ENCODE measurements around the gene PRIM2.
"Not testable (repeated sequence)": the region's sequence is repeated elsewhere in the genome, so short reads cannot be mapped to it uniquely, and the experiment has no call there.

PRIM2 gene

DNA sequence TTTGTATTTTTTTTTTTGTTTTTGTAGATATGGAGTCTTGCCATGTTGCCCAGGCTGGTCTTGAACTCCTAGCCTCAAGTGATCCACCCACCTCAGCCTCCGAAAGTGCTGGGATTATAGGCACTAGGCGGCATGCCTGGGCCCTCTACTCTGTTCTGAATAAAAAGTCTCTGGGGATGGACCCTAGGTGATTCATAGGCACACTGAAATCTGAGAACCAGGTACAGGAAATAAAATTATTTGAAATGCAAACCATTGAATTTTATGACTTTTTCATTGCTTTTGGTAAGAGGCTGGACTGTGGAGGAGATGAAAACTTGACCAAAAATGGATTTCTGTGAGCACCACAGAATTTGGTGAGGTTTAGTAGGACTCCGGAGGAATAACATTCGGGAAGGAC lies 117.5 kb downstream of the PRIM2 start:
- Histone ChIP-seq H3K4me2 (ENCODE audit: low read length) (no peak overlapping the region), H3K4me1 (ENCODE audit: insufficient read depth, low read length, severe bottlenecking) (peaks cover 24% of the 10 kb centered on the region), H3K9ac (ENCODE audit: low read length) (no peak overlapping the region), H3K4me3 (ENCODE audit: low read depth, low read length, poor library complexity, severe bottlenecking) (no peak overlapping the region), H3K27me3 (ENCODE audit: insufficient read depth, low read length) (no peaks in the 10 kb centered on the region), H3F3A (ENCODE audit: insufficient read depth, low read length) (no peaks in the 10 kb centered on the region), H3K9me2 (ENCODE audit: low read depth, low read length) (no peaks in the 10 kb centered on the region), H3K79me2 (ENCODE audit: insufficient read depth, low read length) (no peaks in the 10 kb centered on the region), H3K36me3 (ENCODE audit: insufficient read depth, low read length) (peaks cover 6% of the 10 kb centered on the region; the same call in 1 of the 2 replicates), H4K20me1 (ENCODE audit: insufficient read depth, low read length) (no peaks in the 10 kb centered on the region), H2AFZ (ENCODE audit: low read length) (no peak overlapping the region), H3K9me3 (ENCODE audit: low read length) (no peaks in the 10 kb centered on the region), H3K27ac (ENCODE audit: low read depth, low read length, poor library complexity, severe bottlenecking) (no peak overlapping the region)
- TF ChIP-seq EZH2 (IDR thresholded peaks at IDR 0.05; ENCODE audit: borderline replicate concordance, low read length) (no peak), CTCF (IDR thresholded peaks at IDR 0.05; ENCODE audit: low read length) (no peak)

DNA sequence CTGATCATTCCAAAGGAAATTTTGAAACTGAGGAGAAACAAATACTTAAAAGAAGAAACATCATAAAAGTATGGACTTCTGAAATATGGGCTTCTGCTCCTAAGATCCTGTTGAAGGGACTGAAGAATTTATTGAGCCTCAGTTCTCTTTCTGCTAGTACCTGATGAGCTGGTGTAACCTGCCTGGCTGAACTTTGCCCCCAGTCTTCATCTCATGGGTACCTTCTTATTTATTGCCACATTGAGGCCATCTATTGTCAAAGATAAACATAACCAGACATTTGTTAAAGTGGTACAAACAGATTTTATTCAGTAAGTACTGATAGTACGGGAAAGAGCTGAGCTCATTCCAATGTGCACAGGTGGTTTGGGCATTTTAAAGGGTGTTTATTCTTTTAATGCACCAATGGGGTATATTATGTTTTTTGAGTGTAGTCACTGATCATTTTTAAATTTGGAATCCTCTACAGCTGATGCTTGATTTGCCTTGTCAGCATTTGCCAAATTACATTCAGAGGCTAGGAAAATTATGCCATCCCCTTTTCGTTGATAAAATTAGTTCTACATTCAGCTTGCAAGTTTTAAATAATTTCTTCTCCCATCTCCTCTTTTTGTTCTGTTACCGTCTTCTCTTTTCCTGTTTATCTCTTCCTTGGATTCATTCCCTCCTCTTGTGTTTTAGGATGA lies 118.2 kb downstream of the PRIM2 start:
- Histone ChIP-seq H4K20me1 (ENCODE audit: insufficient read depth, low read length) (no peaks in the 10 kb centered on the region), H3K27ac (ENCODE audit: low read depth, low read length, poor library complexity, severe bottlenecking) (no peak overlapping the region), H3K9ac (ENCODE audit: low read length) (no peak overlapping the region), H3K4me2 (ENCODE audit: low read length) (no peak overlapping the region), H3F3A (ENCODE audit: insufficient read depth, low read length) (no peaks in the 10 kb centered on the region), H3K9me3 (ENCODE audit: low read length) (no peaks in the 10 kb centered on the region), H3K9me2 (ENCODE audit: low read depth, low read length) (no peaks in the 10 kb centered on the region), H3K79me2 (ENCODE audit: insufficient read depth, low read length) (no peaks in the 10 kb centered on the region), H3K27me3 (ENCODE audit: insufficient read depth, low read length) (no peaks in the 10 kb centered on the region), H3K36me3 (ENCODE audit: insufficient read depth, low read length) (peaks cover 6% of the 10 kb centered on the region; the same call in 1 of the 2 replicates), H3K4me1 (ENCODE audit: insufficient read depth, low read length, severe bottlenecking) (peaks cover 24% of the 10 kb centered on the region), H2AFZ (ENCODE audit: low read length) (no peak overlapping the region), H3K4me3 (ENCODE audit: low read depth, low read length, poor library complexity, severe bottlenecking) (no peak overlapping the region)
- no peak for TF ChIP-seq CTCF (IDR thresholded peaks at IDR 0.05; ENCODE audit: low read length)
- TF ChIP-seq EZH2 (IDR thresholded peaks at IDR 0.05; ENCODE audit: borderline replicate concordance, low read length) = no peak

DNA sequence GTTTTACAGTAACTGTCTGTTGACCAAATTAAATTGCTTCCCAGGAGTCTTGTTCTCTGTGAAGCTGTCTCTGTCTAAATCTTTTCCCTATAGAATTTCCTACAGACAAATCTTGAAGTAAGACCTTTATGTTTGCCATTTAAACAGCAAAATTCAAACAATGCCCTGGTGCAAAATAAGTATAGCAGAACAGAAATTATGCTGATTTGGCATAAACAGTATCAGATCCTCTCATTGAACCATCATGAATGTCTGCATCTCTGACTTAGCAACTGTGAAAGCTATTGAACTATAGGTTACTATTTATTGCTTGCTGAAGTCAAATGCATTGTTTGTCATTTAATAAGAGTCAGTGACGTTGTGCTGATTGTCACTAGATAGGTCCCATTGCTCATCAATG lies 123.3 kb downstream of the PRIM2 start:
- not testable (repeated sequence) for H3K4me2 ChIP-seq (ENCODE audit: low read length); H3K9me3 ChIP-seq (ENCODE audit: low read length); H3K4me1 ChIP-seq (ENCODE audit: insufficient read depth, low read length, severe bottlenecking); H4K20me1 ChIP-seq (ENCODE audit: insufficient read depth, low read length); H3K4me3 ChIP-seq (ENCODE audit: low read depth, low read length, poor library complexity, severe bottlenecking); H2AFZ ChIP-seq (ENCODE audit: low read length); H3F3A ChIP-seq (ENCODE audit: insufficient read depth, low read length); H3K27ac ChIP-seq (ENCODE audit: low read depth, low read length, poor library complexity, severe bottlenecking); H3K27me3 ChIP-seq (ENCODE audit: insufficient read depth, low read length); H3K36me3 ChIP-seq (ENCODE audit: insufficient read depth, low read length); H3K79me2 ChIP-seq (ENCODE audit: insufficient read depth, low read length); H3K9me2 ChIP-seq (ENCODE audit: low read depth, low read length); H3K9ac ChIP-seq (ENCODE audit: low read length)

DNA sequence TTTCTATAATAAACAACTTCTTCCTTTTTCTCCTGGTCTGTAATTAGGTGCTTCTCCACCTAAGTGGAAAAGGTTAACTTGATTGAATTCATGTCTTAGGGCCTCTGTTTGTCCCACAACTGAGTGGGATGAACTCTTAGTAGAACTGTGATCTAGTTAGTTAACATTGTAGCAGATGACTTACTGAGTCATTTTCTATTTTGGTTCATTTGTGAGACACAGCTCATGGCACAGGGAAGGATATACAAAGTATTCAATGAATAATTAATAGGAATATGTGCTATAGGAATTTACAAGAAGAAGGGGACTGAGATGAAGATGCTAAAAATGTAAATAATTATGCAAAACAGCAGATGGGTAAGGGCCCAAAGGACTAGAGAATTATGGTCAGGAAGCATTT lies 124.7 kb downstream of the PRIM2 start:
- H2AFZ ChIP-seq (ENCODE audit: low read length); H3K9ac ChIP-seq (ENCODE audit: low read length); H4K20me1 ChIP-seq (ENCODE audit: insufficient read depth, low read length); H3K4me2 ChIP-seq (ENCODE audit: low read length); H3K4me3 ChIP-seq (ENCODE audit: low read depth, low read length, poor library complexity, severe bottlenecking); H3K79me2 ChIP-seq (ENCODE audit: insufficient read depth, low read length); H3F3A ChIP-seq (ENCODE audit: insufficient read depth, low read length); H3K9me2 ChIP-seq (ENCODE audit: low read depth, low read length); H3K27ac ChIP-seq (ENCODE audit: low read depth, low read length, poor library complexity, severe bottlenecking); H3K36me3 ChIP-seq (ENCODE audit: insufficient read depth, low read length); H3K9me3 ChIP-seq (ENCODE audit: low read length); H3K27me3 ChIP-seq (ENCODE audit: insufficient read depth, low read length); H3K4me1 ChIP-seq (ENCODE audit: insufficient read depth, low read length, severe bottlenecking): not testable (repeated sequence)

DNA sequence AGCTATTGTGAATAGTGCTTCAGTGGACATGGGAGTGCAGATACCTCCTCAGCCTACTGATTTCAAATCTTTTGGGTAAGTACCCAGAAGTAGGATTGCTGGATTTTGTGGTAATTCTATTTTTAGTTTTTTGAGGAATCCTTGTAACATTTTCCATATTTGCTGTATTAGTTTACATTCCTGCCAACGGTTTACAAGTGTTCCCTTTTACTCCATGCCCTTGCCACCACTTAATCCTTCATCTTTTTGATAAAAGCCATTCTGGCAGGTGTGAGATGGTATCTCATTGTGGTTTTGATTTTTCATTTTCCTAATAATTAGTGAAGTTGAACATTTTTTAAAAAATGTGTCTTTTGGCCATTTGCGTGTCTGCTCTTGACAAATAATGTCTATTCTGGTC lies 125.8 kb downstream of the PRIM2 start:
- not testable (repeated sequence) for H3K4me3 ChIP-seq (ENCODE audit: low read depth, low read length, poor library complexity, severe bottlenecking); H4K20me1 ChIP-seq (ENCODE audit: insufficient read depth, low read length); H3K27me3 ChIP-seq (ENCODE audit: insufficient read depth, low read length); H3K27ac ChIP-seq (ENCODE audit: low read depth, low read length, poor library complexity, severe bottlenecking); H3K9me3 ChIP-seq (ENCODE audit: low read length); H3K9ac ChIP-seq (ENCODE audit: low read length); H2AFZ ChIP-seq (ENCODE audit: low read length); H3K79me2 ChIP-seq (ENCODE audit: insufficient read depth, low read length); H3K9me2 ChIP-seq (ENCODE audit: low read depth, low read length); H3K4me2 ChIP-seq (ENCODE audit: low read length); H3F3A ChIP-seq (ENCODE audit: insufficient read depth, low read length); H3K36me3 ChIP-seq (ENCODE audit: insufficient read depth, low read length); H3K4me1 ChIP-seq (ENCODE audit: insufficient read depth, low read length, severe bottlenecking)

DNA sequence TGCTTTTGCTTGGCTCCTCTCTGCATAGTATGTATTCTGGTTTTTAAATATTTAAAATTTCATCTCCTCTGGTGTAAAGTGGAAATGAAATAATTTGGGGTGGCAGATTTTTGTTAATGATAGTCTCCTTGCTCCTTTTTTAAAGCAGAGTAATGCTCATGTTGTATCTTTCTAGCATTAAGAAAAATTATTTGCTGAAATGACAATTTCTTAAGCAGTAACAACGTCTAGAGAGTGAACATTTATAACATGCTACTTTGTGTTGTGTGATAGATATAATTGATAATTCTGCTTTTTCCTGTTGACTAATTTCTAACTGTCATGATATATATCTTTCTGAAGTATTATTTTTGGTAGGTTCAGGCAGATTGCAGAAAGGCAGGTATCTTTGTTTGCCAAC lies 127.4 kb downstream of the PRIM2 start:
- not testable (repeated sequence) for H3K4me2 ChIP-seq (ENCODE audit: low read length); H3K79me2 ChIP-seq (ENCODE audit: insufficient read depth, low read length); H3K9ac ChIP-seq (ENCODE audit: low read length); H4K20me1 ChIP-seq (ENCODE audit: insufficient read depth, low read length); H3K4me1 ChIP-seq (ENCODE audit: insufficient read depth, low read length, severe bottlenecking); H3K9me2 ChIP-seq (ENCODE audit: low read depth, low read length); H3K4me3 ChIP-seq (ENCODE audit: low read depth, low read length, poor library complexity, severe bottlenecking); H3K27me3 ChIP-seq (ENCODE audit: insufficient read depth, low read length); H3K9me3 ChIP-seq (ENCODE audit: low read length); H2AFZ ChIP-seq (ENCODE audit: low read length); H3K36me3 ChIP-seq (ENCODE audit: insufficient read depth, low read length); H3K27ac ChIP-seq (ENCODE audit: low read depth, low read length, poor library complexity, severe bottlenecking); H3F3A ChIP-seq (ENCODE audit: insufficient read depth, low read length)
